HEK293 (cell line): Measurements from ENCODE around the gene DOCK1.

Source experiments
- CTCF ChIA-PET: fragments of 350-600 bp; formaldehyde crosslinking; extraction: SDS; loops from one replicate; lab custom pipeline; 2021; ENCODE audit warnings: antibody characterized with exemption; lab: Yijun Ruan, JAX
- POLR2A ChIA-PET: fragments of 300-600 bp; formaldehyde crosslinking; extraction: SDS; loops from one replicate; lab custom pipeline; 2020; ENCODE audit warnings: antibody characterized with exemption, inconsistent platforms; lab: Yijun Ruan, JAX
- H3K27ac ChIP-seq: fragments of 200-500 bp; sonication (Bioruptor generic); 2 replicates; pipeline ENCODE4 v1.5.1; 2014; ENCODE audit warnings: low read depth, low read length, control low read depth, inconsistent platforms; ENCODE audit errors: extremely low read depth
- H3K36me3 ChIP-seq, 2 experiments: fragments of 200-500 bp in 1 of 2; sonication (Bioruptor generic) in 1 of 2; 1 replicate in 1 of 2; 2 replicates in 1 of 2; pipeline ENCODE4 v1.5.1; 2014 to 2017; ENCODE audit warnings: inconsistent platforms in 2 of 2, low read length in 2 of 2; ENCODE audit not compliant: control insufficient read depth in 2 of 2, insufficient read depth in 1 of 2
- H3K4me1 ChIP-seq: fragments of 200-500 bp; sonication (Bioruptor generic); 2 replicates; pipeline ENCODE4 v1.5.1; 2014; ENCODE audit warnings: mild to moderate bottlenecking, low read length, inconsistent platforms; ENCODE audit not compliant: control insufficient read depth, insufficient read depth
- H3K4me3 ChIP-seq: 2 replicates; pipeline ENCODE4 v1.5.1; 2011; ENCODE audit warnings: low read depth, mild to moderate bottlenecking, control low read depth, low read length, moderate library complexity
- H3K9me3 ChIP-seq: fragments of 200-500 bp; sonication (Bioruptor generic); 2 replicates; pipeline ENCODE4 v1.5.1; 2014; ENCODE audit warnings: low read depth, low read length, inconsistent platforms; ENCODE audit not compliant: control insufficient read depth, insufficient read depth
- AEBP2 ChIP-seq: fragments of 450-650 bp; formaldehyde crosslinking; IDR thresholded peaks from 2 replicates; pipeline ENCODE4 v1.5.1; 2016; ENCODE audit warnings: missing biosample characterization, missing genetic modification characterization, borderline replicate concordance
- ELK4 ChIP-seq: IDR thresholded peaks from 2 replicates; pipeline ENCODE4 v1.6.1; 2011; ENCODE audit warnings: mild to moderate bottlenecking, low read depth, low read length, borderline replicate concordance
- FEZF1 ChIP-seq: fragments of 450-650 bp; formaldehyde crosslinking; IDR thresholded peaks from 2 replicates; pipeline ENCODE4 v1.5.1; 2016; ENCODE audit warnings: missing biosample characterization, missing genetic modification characterization
- GLI2 ChIP-seq: fragments of 450-650 bp; formaldehyde crosslinking; IDR thresholded peaks from 2 replicates; pipeline ENCODE4; 2017; ENCODE audit warnings: missing biosample characterization, missing genetic modification characterization, low read depth, borderline replicate concordance
- KLF10 ChIP-seq: fragments of 450-650 bp; IDR thresholded peaks from 2 replicates; pipeline ENCODE4 v1.5.1; 2018; ENCODE audit warnings: missing biosample characterization, mild to moderate bottlenecking, missing genetic modification characterization
- PRDM1 ChIP-seq: fragments of 450-650 bp; formaldehyde crosslinking; IDR thresholded peaks from 2 replicates; pipeline ENCODE4; 2016; ENCODE audit warnings: missing biosample characterization, missing genetic modification characterization
- ZBTB10 ChIP-seq: fragments of 450-650 bp; formaldehyde crosslinking; IDR thresholded peaks from 2 replicates; pipeline ENCODE4 v1.5.1; 2016; ENCODE audit warnings: missing biosample characterization, missing genetic modification characterization
- ZBTB21 ChIP-seq: fragments of 450-650 bp; formaldehyde crosslinking; IDR thresholded peaks from 2 replicates; pipeline ENCODE4 v1.5.1; 2017; ENCODE audit warnings: missing biosample characterization, missing genetic modification characterization
- ZNF132 ChIP-seq: fragments of 450-650 bp; formaldehyde crosslinking; IDR thresholded peaks from 2 replicates; pipeline ENCODE4 v1.5.1; 2017; ENCODE audit warnings: missing biosample characterization, missing genetic modification characterization, borderline replicate concordance
- ZNF133 ChIP-seq: fragments of 450-650 bp; formaldehyde crosslinking; IDR thresholded peaks from 2 replicates; pipeline ENCODE4 v1.5.1; 2016; ENCODE audit warnings: missing biosample characterization, missing genetic modification characterization
- ZNF157 ChIP-seq: fragments of 450-650 bp; formaldehyde crosslinking; IDR thresholded peaks from 2 replicates; pipeline ENCODE4 v1.5.1; 2016; ENCODE audit warnings: missing biosample characterization, missing genetic modification characterization
- ZNF175 ChIP-seq: fragments of 450-650 bp; formaldehyde crosslinking; IDR thresholded peaks from 2 replicates; pipeline ENCODE4 v1.5.1; 2016; ENCODE audit warnings: missing biosample characterization, missing genetic modification characterization
- ZNF2 ChIP-seq: fragments of 450-650 bp; formaldehyde crosslinking; IDR thresholded peaks from 2 replicates; pipeline ENCODE4 v1.5.1; 2016; ENCODE audit warnings: missing biosample characterization, missing genetic modification characterization
- ZNF223 ChIP-seq: fragments of 450-650 bp; formaldehyde crosslinking; IDR thresholded peaks from 2 replicates; pipeline ENCODE4 v1.5.1; 2016; ENCODE audit warnings: missing biosample characterization, missing genetic modification characterization
- ZNF248 ChIP-seq: fragments of 450-650 bp; formaldehyde crosslinking; IDR thresholded peaks from 2 replicates; pipeline ENCODE4 v1.5.1; 2017; ENCODE audit warnings: missing biosample characterization, missing genetic modification characterization
- ZNF37A ChIP-seq: fragments of 450-650 bp; IDR thresholded peaks from 2 replicates; pipeline ENCODE4 v1.5.1; 2018; ENCODE audit warnings: missing biosample characterization, missing genetic modification characterization
- ZNF426 ChIP-seq: fragments of 450-650 bp; formaldehyde crosslinking; IDR thresholded peaks from 2 replicates; pipeline ENCODE4 v1.5.1; 2017; ENCODE audit warnings: missing biosample characterization, missing genetic modification characterization, mild to moderate bottlenecking, inconsistent platforms, moderate library complexity
- ZNF48 ChIP-seq: fragments of 450-650 bp; formaldehyde crosslinking; IDR thresholded peaks from 2 replicates; pipeline ENCODE4 v1.5.1; 2016; ENCODE audit warnings: missing biosample characterization, missing genetic modification characterization
- ZNF544 ChIP-seq: fragments of 450-650 bp; formaldehyde crosslinking; IDR thresholded peaks from 2 replicates; pipeline ENCODE4 v1.5.0; 2017; ENCODE audit warnings: missing biosample characterization, missing genetic modification characterization
- ZNF561 ChIP-seq: fragments of 450-650 bp; IDR thresholded peaks from 2 replicates; pipeline ENCODE4 v1.5.1; 2018; ENCODE audit warnings: missing biosample characterization, missing genetic modification characterization, borderline replicate concordance
- ZNF645 ChIP-seq: fragments of 450-650 bp; formaldehyde crosslinking; IDR thresholded peaks from 2 replicates; pipeline ENCODE4; 2016; ENCODE audit warnings: missing biosample characterization, missing genetic modification characterization
- ZNF785 ChIP-seq: fragments of 450-650 bp; formaldehyde crosslinking; IDR thresholded peaks from 2 replicates; pipeline ENCODE4 v1.5.1; 2016; ENCODE audit warnings: missing biosample characterization, missing genetic modification characterization
- ZXDB ChIP-seq: fragments of 450-650 bp; formaldehyde crosslinking; IDR thresholded peaks from 2 replicates; pipeline ENCODE4 v1.5.1; 2016; ENCODE audit warnings: missing biosample characterization, missing genetic modification characterization

DOCK1 gene

DNA sequence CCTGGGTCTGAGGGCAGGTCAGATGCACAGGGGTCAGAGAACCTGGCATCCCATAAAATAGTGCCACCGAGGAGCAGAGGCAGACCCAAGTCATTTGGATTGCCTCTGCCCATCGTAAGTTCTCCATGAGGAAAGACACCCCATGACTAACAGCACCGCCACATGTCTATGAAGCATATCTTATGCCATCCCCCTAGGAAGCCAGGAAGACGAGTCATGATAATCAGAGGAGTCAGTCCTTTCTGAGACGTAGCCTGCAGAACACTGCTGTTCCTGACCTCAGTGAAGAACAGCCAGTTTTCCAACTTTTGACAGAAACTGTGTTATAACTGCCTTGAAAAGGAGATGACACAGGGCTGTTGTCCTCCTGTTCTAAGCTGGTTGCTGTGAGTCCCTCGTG lies 239.9 kb downstream of the DOCK1 start:
- no peak overlapping the region for H3K27ac ChIP-seq
- CTCF ChIA-PET, result no interaction called here

GRCh38 chr10:127146661-127147060 lies 241.4 kb downstream of the DOCK1 start:
- ChIA-PET POLR2A (no interaction called here), CTCF (no interaction called here)
- H3K4me3 ChIP-seq, result no peak overlapping the region

More for the DNA sequence above, 239.9 kb downstream of the DOCK1 start:
- Histone ChIP-seq H3K4me3 (no peak overlapping the region), H3K36me3 (no peaks in the 10 kb centered on the region), H3K9me3 (no peaks in the 10 kb centered on the region), H3K4me1 (no peaks in the 10 kb centered on the region)
- TF ChIP-seq ZNF37A (no peak), ZNF2 (tag by site-specific recombination) (no peak)
- POLR2A ChIA-PET, result no interaction called here

GRCh38 chr10:127148066-127148932 lies 243.1 kb downstream of the DOCK1 start:
- TF ChIP-seq ZNF544 (tag by site-specific recombination), result no peak
- TF ChIP-seq PRDM1, result no peak
- no peak for TF ChIP-seq ZNF248 (tag by site-specific recombination)
- TF ChIP-seq GLI2, result no peak
- TF ChIP-seq ELK4, result no peak
- no peak for TF ChIP-seq FEZF1 (tag by site-specific recombination)
- no peak for TF ChIP-seq ZNF426 (tag by site-specific recombination)
- TF ChIP-seq ZNF645 (tag by site-specific recombination), result no peak
- TF ChIP-seq ZNF133 (tag by site-specific recombination), result no peak
- no peak for TF ChIP-seq ZBTB21
- TF ChIP-seq ZNF223 (tag by site-specific recombination), result no peak
- TF ChIP-seq ZNF561 (tag by site-specific recombination), result no peak
- no peak for TF ChIP-seq ZXDB (tag by site-specific recombination)
- no peak for TF ChIP-seq ZNF48
- no peak for TF ChIP-seq ZNF785
- TF ChIP-seq AEBP2 (tag by site-specific recombination), result no peak
- TF ChIP-seq ZNF132 (tag by site-specific recombination), result no peak
- no peak for TF ChIP-seq ZNF175
- no peak for TF ChIP-seq ZBTB10 (tag by site-specific recombination)
- no peak for TF ChIP-seq KLF10 (tag by site-specific recombination)
- Histone ChIP-seq H3K9me3 (no peaks in the 10 kb centered on the region), H3K27ac (no peak overlapping the region), H3K4me1 (no peaks in the 10 kb centered on the region), H3K36me3 (no peaks in the 10 kb centered on the region), H3K4me3 (no peak overlapping the region)
- ChIA-PET CTCF (interaction anchor here (0.6 kb wide), 1 partner anchor 548 kb away, joined by 6 read pairs; no protein-coding TSS in a partner anchor), POLR2A (interaction anchor here (0.7 kb wide), 1 partner anchor 128 kb away, joined by 5 read pairs; no protein-coding TSS in a partner anchor)

More at GRCh38 chr10:127146661-127147060, 241.4 kb downstream of the DOCK1 start:
- H3K9me3 ChIP-seq, result no peaks in the 10 kb centered on the region
- no peak for TF ChIP-seq ZNF157 (tag by site-specific recombination)
- TF ChIP-seq, all 188 proteins: peak for 0
- H3K36me3 ChIP-seq, result no peaks in the 10 kb centered on the region
- no peaks in the 10 kb centered on the region for H3K4me1 ChIP-seq
- H3K27ac ChIP-seq, result no peak overlapping the region
